ENCODE measurements around the gene BFSP2.
"Not testable (repeated sequence)": the region's sequence is repeated elsewhere in the genome, so short reads cannot be mapped to it uniquely, and the experiment has no call there.

The BFSP2 gene

GRCh38 chr3:133475245-133476010, 75.6 kb downstream of the BFSP2 start:
- no peak for DNase-seq (ENCODE audit: low read depth)
- in situ Hi-C loops (cut with HindIII; ENCODE audit: low sequenced_read_pairs) = no loop called here
- TF ChIP-seq CTCF (IDR thresholded peaks at IDR 0.05; ENCODE audit: low read depth, low read length, missing control alignments) = no peak
- no peak overlapping the region for H3K4me3 ChIP-seq (ENCODE audit: low read depth, low read length)

- H3K4me3 ChIP-seq (ENCODE audit: low read depth, low read length) = no peak overlapping the region
- no peak for DNase-seq (ENCODE audit: low read depth)
- in situ Hi-C loops (cut with HindIII; ENCODE audit: low sequenced_read_pairs) = no loop called here
- no peak for TF ChIP-seq CTCF (IDR thresholded peaks at IDR 0.05; ENCODE audit: low read depth, low read length, missing control alignments)
These were observed 77.1 kb downstream of the BFSP2 start for GRCh38 chr3:133476971-133477375.

GRCh38 chr3:133477487-133477886, 77.6 kb downstream of the BFSP2 start:
- DNase-seq (ENCODE audit: low read depth) = no peak
- no peak for TF ChIP-seq CTCF (IDR thresholded peaks at IDR 0.05; ENCODE audit: low read depth, low read length, missing control alignments)
- H3K4me3 ChIP-seq (ENCODE audit: low read depth, low read length) = no peak overlapping the region
- in situ Hi-C loops (cut with HindIII; ENCODE audit: low sequenced_read_pairs) = no loop called here

GRCh38 chr3:133478624-133479023, 78.8 kb downstream of the BFSP2 start:
- H3K4me3 ChIP-seq (ENCODE audit: low read depth, low read length) = no peak overlapping the region
- DNase-seq (ENCODE audit: low read depth) = no peak
- no peak for TF ChIP-seq CTCF (IDR thresholded peaks at IDR 0.05; ENCODE audit: low read depth, low read length, missing control alignments)
- in situ Hi-C loops (cut with HindIII; ENCODE audit: low sequenced_read_pairs) = no loop called here

GRCh38 chr3:133479401-133479800, 79.5 kb downstream of the BFSP2 start:
- TF ChIP-seq CTCF (IDR thresholded peaks at IDR 0.05; ENCODE audit: low read depth, low read length, missing control alignments) = no peak
- DNase-seq (ENCODE audit: low read depth) = no peak
- in situ Hi-C loops (cut with HindIII; ENCODE audit: low sequenced_read_pairs) = no loop called here
- H3K4me3 ChIP-seq (ENCODE audit: low read depth, low read length) = no peak overlapping the region

- in situ Hi-C loops (cut with HindIII; ENCODE audit: low sequenced_read_pairs) = no loop called here
- H3K4me3 ChIP-seq (ENCODE audit: low read depth, low read length) = no peak overlapping the region
- no peak for DNase-seq (ENCODE audit: low read depth)
- no peak for TF ChIP-seq CTCF (IDR thresholded peaks at IDR 0.05; ENCODE audit: low read depth, low read length, missing control alignments)
These were observed 80.2 kb downstream of the BFSP2 start for GRCh38 chr3:133479895-133480669.

- in situ Hi-C loops (cut with HindIII; ENCODE audit: low sequenced_read_pairs); DNase-seq (ENCODE audit: low read depth); H3K4me3 ChIP-seq (ENCODE audit: low read depth, low read length): not testable (repeated sequence)
These were observed 82.6 kb downstream of the BFSP2 start for GRCh38 chr3:133482474-133482873.
